Measurements from ENCODE around the gene NCKAP5.
A peak's percentile ranks its signal among the peaks of the same experiment; 100 is the strongest.

The NCKAP5 gene

GRCh38 chr2:133458280-133458679 lies 110.0 kb downstream of the NCKAP5 start:
- DNase-seq (ENCODE audit: low read depth) = no peak

GRCh38 chr2:133457861-133458260 lies 110.4 kb downstream of the NCKAP5 start:
- no peak for DNase-seq (ENCODE audit: low read depth)

- DNase-seq (ENCODE audit: low read depth) = no peak
These were observed 111.3 kb downstream of the NCKAP5 start for GRCh38 chr2:133456971-133457370.

DNA sequence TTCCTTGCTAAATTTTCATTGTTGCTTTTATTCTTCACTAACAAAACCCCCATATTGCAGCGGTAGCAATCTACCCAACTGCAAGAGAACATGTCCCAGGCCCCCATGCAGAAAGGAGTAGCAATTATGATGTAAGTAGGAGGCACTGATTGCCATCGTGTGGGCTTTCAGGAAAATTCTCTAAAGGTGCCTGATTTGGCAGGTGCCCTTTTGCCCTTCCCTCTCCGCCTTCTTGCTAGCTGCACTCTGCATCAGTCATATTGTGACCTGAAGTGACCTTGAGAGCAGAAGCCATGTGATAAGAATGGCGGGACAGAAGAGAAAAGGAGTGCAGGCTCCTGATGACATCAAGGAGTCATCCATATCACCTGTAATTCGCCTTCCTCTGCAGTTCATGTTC lies 112.1 kb downstream of the NCKAP5 start:
- no peak for DNase-seq (ENCODE audit: low read depth)

DNA sequence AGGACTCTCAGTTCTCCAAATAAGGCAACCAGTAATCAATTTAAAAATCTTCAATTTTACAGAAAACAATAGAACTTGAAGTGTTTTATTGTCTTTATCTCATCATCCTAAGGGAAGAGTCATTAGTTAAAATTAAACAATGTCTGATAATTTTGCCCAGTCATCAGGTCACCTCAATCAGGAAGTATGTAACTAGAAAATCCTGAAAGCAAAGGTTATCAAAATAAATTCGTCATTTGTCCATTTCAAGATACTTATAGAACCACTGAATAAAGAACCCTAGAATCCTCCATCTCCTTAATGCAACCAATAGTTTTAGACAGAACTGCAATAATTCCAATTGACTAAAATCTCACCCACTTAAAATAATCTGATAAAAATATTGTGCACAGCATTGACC lies 115.2 kb downstream of the NCKAP5 start:
- no peak for DNase-seq (ENCODE audit: low read depth)

GRCh38 chr2:133452583-133452982 lies 115.7 kb downstream of the NCKAP5 start:
- DNase-seq (ENCODE audit: low read depth) = no peak

DNA sequence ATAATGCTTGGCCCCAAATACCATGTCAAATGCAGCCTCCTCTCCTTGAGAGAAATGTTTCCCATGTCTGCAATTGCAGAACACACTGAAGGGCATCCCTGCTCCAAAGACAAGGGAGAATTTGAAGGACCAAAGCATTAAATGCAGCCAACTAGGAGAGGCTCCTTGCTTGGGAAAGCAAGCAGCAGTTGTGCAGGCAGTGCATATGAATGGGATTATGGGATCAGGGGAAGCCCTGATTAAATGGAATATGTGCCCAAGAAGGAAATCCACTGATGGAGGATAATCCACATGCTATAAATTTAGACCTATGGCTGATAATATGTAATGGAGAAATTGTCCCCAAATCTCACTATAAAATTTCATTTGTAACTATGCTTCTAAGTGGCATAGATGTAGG lies 116.1 kb downstream of the NCKAP5 start:
- no peak for DNase-seq (ENCODE audit: low read depth)

- DNase-seq (ENCODE audit: low read depth) = no peak
These were observed 120.1 kb downstream of the NCKAP5 start for GRCh38 chr2:133448195-133448594.

DNA sequence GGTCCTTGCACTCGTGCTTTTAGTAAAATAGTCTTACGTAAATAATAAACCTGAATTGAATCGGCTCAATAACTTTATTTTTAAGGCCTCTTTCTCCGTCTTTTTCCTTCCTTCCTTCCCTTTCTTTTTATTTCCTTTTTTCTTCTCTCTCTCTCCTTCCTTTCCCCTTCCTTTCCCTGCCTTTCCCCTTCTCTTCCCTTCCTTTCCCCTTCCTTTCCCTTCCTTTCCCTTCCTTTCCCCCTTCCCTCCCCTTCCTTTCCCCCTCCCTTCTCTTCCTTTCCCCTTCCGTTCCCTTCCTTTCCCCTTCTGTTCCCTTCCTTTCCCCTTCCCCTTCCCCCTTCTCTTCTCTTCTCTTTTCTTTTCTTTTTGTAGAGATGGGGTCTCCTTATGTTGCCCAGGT lies 121.0 kb downstream of the NCKAP5 start:
- no peak for DNase-seq (ENCODE audit: low read depth)

GRCh38 chr2:133444465-133444864 lies 123.8 kb downstream of the NCKAP5 start:
- no peak for DNase-seq (ENCODE audit: low read depth)

DNA sequence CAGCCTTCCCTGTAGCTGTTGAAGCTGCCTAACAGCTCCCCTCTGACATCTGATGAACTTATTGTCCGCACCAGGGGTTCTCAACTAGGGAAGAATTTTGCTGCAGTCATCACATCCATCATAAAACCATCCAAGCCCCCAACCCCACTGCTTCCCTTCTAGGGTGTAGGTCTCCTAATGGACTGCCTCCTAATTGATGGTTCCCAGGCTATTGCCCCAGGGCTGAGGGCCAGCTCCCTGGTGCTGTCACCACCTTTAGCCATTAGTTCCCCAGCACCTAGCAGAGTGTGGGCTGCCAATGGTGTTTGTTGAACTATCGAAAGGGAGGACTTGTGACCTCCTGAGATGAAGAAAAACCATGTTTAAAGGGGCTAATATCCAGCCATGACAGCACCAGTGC lies 125.9 kb downstream of the NCKAP5 start:
- no peak for DNase-seq (ENCODE audit: low read depth)

DNA sequence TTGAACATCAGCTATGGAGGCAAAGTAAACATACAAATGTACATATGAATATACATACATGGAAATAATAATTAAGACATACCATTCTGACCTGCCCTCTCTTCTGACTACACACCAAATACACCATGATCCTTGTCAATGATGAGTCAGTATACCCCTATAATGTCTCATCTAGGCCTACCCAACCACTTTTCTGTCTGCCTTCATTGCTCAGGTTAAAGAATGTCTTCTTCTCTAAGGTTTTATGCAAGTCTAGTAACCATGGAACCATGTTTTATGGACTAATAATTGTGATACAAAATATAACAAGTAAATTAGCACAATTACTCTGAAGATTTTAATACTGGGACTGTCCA lies 128.7 kb downstream of the NCKAP5 start:
- no peak for DNase-seq (ENCODE audit: low read depth)

DNA sequence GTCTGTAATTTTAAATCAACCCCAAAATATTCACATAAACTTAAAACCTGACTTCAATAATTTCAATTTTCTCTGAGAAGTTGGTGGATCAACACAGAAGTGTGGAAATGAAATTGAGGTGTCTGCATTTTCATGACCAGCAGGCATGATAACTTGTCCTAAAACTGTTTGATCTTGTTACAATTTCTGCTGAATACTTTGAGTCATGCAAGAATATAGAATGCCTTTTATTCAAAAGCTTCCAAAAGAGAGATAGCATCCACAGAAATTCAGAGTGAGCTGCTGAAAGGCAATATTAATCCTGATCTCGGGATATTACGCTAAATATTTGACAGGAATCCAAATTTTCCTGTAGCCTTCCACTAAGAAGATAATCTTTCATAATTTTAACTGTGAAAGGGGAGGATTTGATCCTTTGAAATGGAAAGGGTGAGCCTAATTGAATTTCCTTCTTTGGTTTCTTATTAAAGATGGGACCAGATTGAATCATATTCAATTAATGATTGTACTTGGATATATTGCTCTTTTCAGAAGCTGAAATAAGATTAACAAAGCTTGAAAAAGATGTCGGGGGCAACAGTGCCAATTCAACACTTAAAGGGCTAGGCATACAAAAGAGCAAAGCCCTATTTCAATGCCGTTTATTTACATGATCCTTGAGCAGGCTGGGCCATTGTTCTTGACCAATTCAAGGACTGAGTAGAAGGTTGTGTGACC lies 129.3 kb downstream of the NCKAP5 start:
- no peak for DNase-seq (ENCODE audit: low read depth)

DNA sequence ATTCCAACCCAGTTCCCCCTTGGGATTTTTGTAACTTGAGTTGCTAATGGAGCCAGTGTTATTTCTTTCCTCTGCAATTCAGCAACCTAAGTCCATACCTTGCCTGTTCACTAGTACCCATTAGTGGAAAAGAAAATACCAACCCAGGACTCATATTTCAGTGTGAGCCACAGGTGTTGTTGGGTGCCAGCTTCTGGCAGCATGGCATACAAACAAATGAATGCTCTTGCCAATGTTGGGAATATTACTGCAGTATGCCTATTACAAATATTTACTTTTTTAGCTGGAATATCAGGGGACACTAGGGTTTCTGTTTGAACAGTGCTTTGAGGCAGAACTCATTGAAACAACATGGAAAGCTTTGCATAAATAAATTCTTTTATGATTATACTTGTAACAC lies 130.2 kb downstream of the NCKAP5 start:
- no peak for DNase-seq (ENCODE audit: low read depth)

DNA sequence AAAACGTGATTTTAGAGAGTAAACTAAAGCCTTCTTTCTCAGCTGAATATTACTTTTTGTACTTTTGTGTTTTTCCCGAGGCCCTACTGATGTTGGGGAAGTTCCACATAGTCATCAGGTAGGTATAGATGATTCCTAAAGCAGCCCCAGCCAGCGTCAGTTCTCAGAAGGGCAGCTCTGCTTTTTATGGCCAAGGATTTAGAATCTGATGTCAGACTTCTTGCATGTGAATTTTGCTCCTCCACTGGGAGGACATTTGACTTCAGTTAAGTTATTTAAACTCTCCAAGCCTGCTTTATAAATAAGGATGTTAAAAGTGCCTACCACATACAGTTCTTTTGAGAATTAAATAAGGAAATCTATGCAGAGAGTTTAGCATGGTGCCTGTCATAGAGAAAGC lies 130.8 kb downstream of the NCKAP5 start:
- DNase-seq (ENCODE audit: low read depth) = no peak

GRCh38 chr2:133434959-133435668 lies 133.1 kb downstream of the NCKAP5 start:
- DNase-seq (ENCODE audit: low read depth) = peak; percentile 17

DNA sequence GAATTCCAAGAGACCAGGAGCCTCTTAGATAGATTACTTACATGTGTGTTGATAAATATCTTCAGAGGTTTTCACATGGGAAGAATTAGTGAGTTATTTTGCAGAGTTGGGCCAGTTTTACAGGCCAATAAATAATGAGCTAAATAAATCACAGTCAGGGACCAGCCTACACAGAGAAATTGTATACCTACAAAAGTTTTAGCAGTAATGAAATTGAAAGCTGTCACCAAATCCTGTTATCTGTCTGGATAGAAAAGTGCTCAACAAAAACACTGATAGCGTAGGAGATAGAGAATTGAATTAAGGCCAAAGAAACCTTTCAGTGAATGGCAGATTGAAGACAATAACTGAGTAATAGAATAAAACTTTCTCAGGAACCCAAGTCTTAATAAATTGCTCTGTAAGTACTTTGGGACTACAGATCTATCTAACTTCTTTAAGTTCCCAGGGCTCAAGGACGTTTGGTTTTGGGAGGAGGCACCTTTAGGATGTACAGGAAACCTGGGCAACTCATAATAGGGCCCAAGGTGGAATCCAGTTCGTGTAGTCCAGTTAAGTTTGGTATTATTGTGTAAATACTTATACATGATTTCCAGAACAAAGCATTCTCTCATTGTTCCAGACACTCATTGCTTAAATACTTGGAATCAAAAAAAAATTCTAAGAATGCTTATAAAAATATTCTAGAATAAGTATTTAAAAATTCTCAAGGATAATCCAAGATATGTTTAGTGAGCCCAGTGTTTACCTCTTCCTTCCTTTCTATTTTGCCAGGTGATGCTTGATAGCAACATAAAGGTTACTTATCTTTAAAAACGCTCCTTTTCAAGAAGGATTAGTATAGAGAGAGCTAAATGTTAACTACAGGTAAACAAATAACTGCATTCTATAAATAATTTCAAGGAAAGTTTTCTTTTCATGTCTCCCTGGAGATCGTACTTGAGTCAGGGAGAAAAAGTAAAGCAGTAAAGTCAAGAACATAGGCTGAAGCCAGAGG lies 134.5 kb downstream of the NCKAP5 start:
- DNase-seq (ENCODE audit: low read depth) = no peak

DNA sequence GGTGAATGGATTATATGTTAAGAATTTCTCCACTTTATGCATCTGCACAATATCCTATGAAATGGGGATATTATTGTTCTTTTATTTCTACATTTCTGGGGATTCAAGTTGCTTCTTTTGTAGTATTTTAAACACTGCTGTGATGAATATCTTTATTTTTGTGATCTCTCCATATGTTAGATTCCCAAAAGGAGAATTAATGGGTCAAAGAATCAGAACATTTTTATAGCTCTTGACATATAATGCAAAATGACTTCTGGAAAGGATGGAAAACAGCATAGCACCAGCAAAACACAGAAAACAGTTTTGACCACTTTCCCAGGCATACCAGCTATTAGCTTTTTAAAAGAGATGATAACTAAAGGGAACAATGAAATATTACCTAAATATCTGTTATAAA lies 135.5 kb downstream of the NCKAP5 start:
- DNase-seq (ENCODE audit: low read depth) = no peak

GRCh38 chr2:133431289-133431688 lies 137.0 kb downstream of the NCKAP5 start:
- no peak for DNase-seq (ENCODE audit: low read depth)

GRCh38 chr2:133426791-133427190 lies 141.5 kb downstream of the NCKAP5 start:
- DNase-seq (ENCODE audit: low read depth) = no peak

DNA sequence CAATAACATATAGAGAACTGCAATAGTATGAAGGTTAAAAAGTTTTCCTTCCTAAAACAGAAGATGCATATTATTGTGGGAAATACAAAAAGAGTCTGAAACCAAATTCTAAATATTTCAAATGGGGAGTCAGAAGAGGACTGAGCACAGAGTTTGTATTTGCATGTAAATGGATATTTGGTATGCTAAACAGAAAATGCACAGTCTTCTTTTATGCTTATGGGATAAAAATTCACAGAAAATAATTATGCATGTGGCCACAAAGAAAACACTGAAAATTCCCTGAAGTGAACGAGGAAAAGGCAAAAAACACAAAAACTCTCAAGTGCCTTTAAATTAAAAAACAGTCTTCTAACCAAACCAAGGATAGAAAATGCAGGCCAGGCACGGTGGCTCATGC lies 142.7 kb downstream of the NCKAP5 start:
- no peak for DNase-seq (ENCODE audit: low read depth)

- no peak for DNase-seq (ENCODE audit: low read depth)
These were observed 143.4 kb downstream of the NCKAP5 start for GRCh38 chr2:133424876-133425275.

DNA sequence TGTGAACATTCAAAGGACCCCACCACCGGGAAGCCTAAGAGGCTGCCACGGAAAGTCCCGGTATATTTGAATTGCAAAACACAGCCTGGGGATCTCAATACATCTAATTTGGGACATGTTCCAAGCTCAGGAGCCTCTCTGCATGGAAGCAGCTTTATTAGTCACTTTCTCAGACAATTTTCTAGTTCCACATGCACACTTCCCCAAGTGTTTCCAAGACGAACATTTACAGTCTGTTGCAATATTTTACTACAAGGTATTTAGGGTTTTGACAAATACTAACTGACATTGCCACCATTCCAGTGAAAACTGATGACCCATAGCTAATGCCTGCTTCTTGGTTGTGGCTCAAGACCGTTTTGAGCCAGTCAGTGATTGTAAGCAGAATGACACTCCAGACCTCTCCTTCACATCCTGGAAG lies 145.3 kb downstream of the NCKAP5 start:
- DNase-seq (ENCODE audit: low read depth) = no peak

Data from HS-27A (cell line).